PC-9 (cell line): ENCODE results near the gene NOP9.

Experiments
- CTCF ChIP-seq: fragments of 200-600 bp; sonication (generic); conservative IDR thresholded peaks from 2 replicates; pipeline ENCODE4 v1.6.1; 2017; ENCODE audit warnings: mixed run types, antibody characterized with exemption, mild to moderate bottlenecking, moderate library complexity
- EZH2 ChIP-seq: fragments of 200-600 bp; sonication (generic); IDR thresholded peaks from 2 replicates; pipeline ENCODE4 v1.8.0; 2017; ENCODE audit warnings: antibody characterized with exemption, low read depth

- TF ChIP-seq CTCF (no peak), EZH2 (no peak)
Measured at GRCh38 chr14:24327303-24327702, 27.7 kb downstream of the NOP9 start.
